Keratinocyte (primary cell): ENCODE data around the gene NMBR.
"Not testable (repeated sequence)": the region's sequence is repeated elsewhere in the genome, so short reads cannot be mapped to it uniquely, and the experiment has no call there.

ENCODE experiments used
- CTCF ChIP-seq, 3 experiments: IDR thresholded peaks in 1 of 3; conservative IDR thresholded peaks in 1 of 3; optimal IDR thresholded peaks in 1 of 3; 2 replicates in 2 of 3; 3 replicates in 1 of 3; pipeline versions ENCODE3 to v1.5.1; 2011; ENCODE audit warnings: low read length in 3 of 3, mild to moderate bottlenecking in 3 of 3, moderate library complexity in 2 of 3, control low read depth in 1 of 3, inconsistent platforms in 1 of 3; ENCODE audit not compliant: insufficient read depth in 2 of 3; ENCODE audit errors: extremely low read depth in 1 of 3
- EZH2 ChIP-seq: IDR thresholded peaks from one replicate; pipeline ENCODE4 v1.6.1; 2012; ENCODE audit warnings: inconsistent platforms, mild to moderate bottlenecking, low read length, moderate library complexity

GRCh38 chr6:142110820-142111219, 36.1 kb downstream of the NMBR start:
- not testable (repeated sequence) for TF ChIP-seq CTCF (optimal IDR thresholded peaks at IDR 0.05 in 1 of 3, IDR thresholded peaks at IDR 0.05 in 1 of 3, conservative IDR thresholded peaks at IDR 0.05 in 1 of 3; ENCODE audit: extremely low read depth in 1 of 3, insufficient read depth in 2 of 3, low read length in 3 of 3); EZH2
